K562 (cell line): ENCODE results near the gene SELENOI. TPM values are rescaled to one million over a fixed set of nuclear protein-coding genes. Genes with fewer than 3 reads are reported as not detected.

Experiments
- ATAC-seq: fragments of 200-7000 bp; cut with Tn5 transposase; 3 replicates; pipeline ENCODE4 v1.9.1; 2020; ENCODE audit warnings: moderate library complexity
- BruUV-seq: library from RNA; stranded (reverse); fragments of 400-500 nt; replicated peaks from 2 replicates; lab custom pipeline; 2021; lab: Mats Ljungman, UMichigan
- CTCF ChIA-PET: fragments of 300-600 bp; formaldehyde crosslinking; extraction: SDS; loops from one replicate; lab custom pipeline; 2021; ENCODE audit warnings: low intra/inter-chr PET ratio; lab: Yijun Ruan, JAX
- POLR2A ChIA-PET: fragments of 300-600, 350-650 bp; sonication (Branson Sonifier 250); formaldehyde crosslinking; extraction: SDS; loops from one replicate; lab custom pipeline; 2021; ENCODE audit warnings: antibody characterized with exemption, inconsistent platforms; lab: Yijun Ruan, JAX
- DNase-seq, 4 experiments: peaks; one replicate each; pipeline versions ENCODE4 v3.0.0 to v3.0.0-alpha.2; 2011 to 2018; ENCODE audit warnings: low spot score in 3 of 4, mixed read lengths in 3 of 4; ENCODE audit errors: extremely low read depth in 1 of 4
- FAIRE-seq: peaks from 2 replicates; lab custom pipeline; 2011; peaks lifted over from hg19 to GRCh38; lab: Jason Lieb, UNC
- H2AFZ ChIP-seq: 2 replicates; pipeline ENCODE4 v1.6.0; 2011; ENCODE audit warnings: low read depth, low read length, control low read depth, inconsistent platforms
- H3K27ac ChIP-seq: fragments of 200-600 bp; 3 replicates; pipeline ENCODE4 v1.8.0; 2011; ENCODE audit warnings: low read depth, mild to moderate bottlenecking, control low read depth, inconsistent platforms, low read length, moderate library complexity, mixed read lengths; ENCODE audit errors: extremely low read depth
- H3K27me3 ChIP-seq, 2 experiments: fragments of 300-600 bp in 1 of 2; 2 replicates in 1 of 2; 3 replicates in 1 of 2; pipeline versions ENCODE4 v1.6.0 to v1.8.0; 2011; ENCODE audit warnings: inconsistent platforms in 2 of 2, low read length in 2 of 2, mild to moderate bottlenecking in 1 of 2, mixed read lengths in 1 of 2, moderate library complexity in 1 of 2; ENCODE audit not compliant: control insufficient read depth in 2 of 2, insufficient read depth in 2 of 2
- H3K36me3 ChIP-seq: fragments of 300-600 bp; 3 replicates; pipeline ENCODE4 v1.8.0; 2011; ENCODE audit warnings: mild to moderate bottlenecking, low read length, inconsistent platforms; ENCODE audit not compliant: control insufficient read depth, insufficient read depth
- H3K4me1 ChIP-seq, 2 experiments: fragments of 200-600 bp in 1 of 2; replicated peaks in 1 of 2; 2 replicates in 1 of 2; 3 replicates in 1 of 2; pipeline versions ENCODE4 v1.5.1 to v1.8.0; 2011; ENCODE audit warnings: inconsistent platforms in 2 of 2, low read length in 2 of 2, mild to moderate bottlenecking in 1 of 2, mixed read lengths in 1 of 2, moderate library complexity in 1 of 2; ENCODE audit not compliant: control insufficient read depth in 2 of 2, insufficient read depth in 2 of 2
- H3K4me2 ChIP-seq: 2 replicates; pipeline ENCODE4 v1.6.1; 2011; ENCODE audit warnings: low read length, control low read depth, inconsistent platforms, mixed read lengths; ENCODE audit not compliant: insufficient read depth
- H3K4me3 ChIP-seq: fragments of 200-600 bp; sonication (generic), shearing (Covaris generic); 2 replicates; pipeline ENCODE4 v1.5.1; 2016; ENCODE audit warnings: control low read depth, inconsistent platforms
- H3K79me2 ChIP-seq: fragments of 200-600 bp; 3 replicates; pipeline ENCODE4 v1.8.0; 2011; ENCODE audit warnings: low read length, inconsistent platforms; ENCODE audit not compliant: control insufficient read depth, insufficient read depth
- H3K9ac ChIP-seq, 2 experiments: 2 replicates each; pipeline versions ENCODE4 v1.6.0 to v1.6.1; 2011; ENCODE audit warnings: low read depth in 2 of 2, low read length in 2 of 2, control low read depth in 1 of 2, inconsistent platforms in 1 of 2, mild to moderate bottlenecking in 1 of 2, mixed read lengths in 1 of 2; ENCODE audit not compliant: insufficient read depth in 1 of 2
- H3K9me1 ChIP-seq: one replicate; pipeline ENCODE4 v1.6.0; 2011; ENCODE audit warnings: inconsistent platforms, mild to moderate bottlenecking, low read length, moderate library complexity; ENCODE audit not compliant: control insufficient read depth, insufficient read depth
- H3K9me3 ChIP-seq: replicated peaks from 2 replicates; pipeline ENCODE4 v1.5.1; 2011; ENCODE audit warnings: low read depth, low read length, inconsistent platforms; ENCODE audit not compliant: control insufficient read depth, insufficient read depth
- H4K20me1 ChIP-seq: replicated peaks from 2 replicates; pipeline ENCODE4 v1.6.1; 2011; ENCODE audit warnings: low read length, inconsistent platforms, mixed read lengths; ENCODE audit not compliant: control insufficient read depth, insufficient read depth
- BACH1 ChIP-seq: fragments of 200-800 bp; sonication (Bioruptor generic); IDR thresholded peaks from 2 replicates; pipeline ENCODE4 v1.6.1; 2016; ENCODE audit warnings: missing genetic modification characterization, missing compliant biosample characterization
- KHSRP ChIP-seq: fragments of 450-650 bp; IDR thresholded peaks from 2 replicates; pipeline ENCODE4 v1.6.1; 2017
- KLF13 ChIP-seq: fragments of 450-650 bp; IDR thresholded peaks from 2 replicates; pipeline ENCODE4 v1.6.1; 2016; ENCODE audit warnings: missing genetic modification characterization, low read depth, mild to moderate bottlenecking, missing compliant biosample characterization, moderate library complexity, borderline replicate concordance
- POLR2AphosphoS5 ChIP-seq: IDR thresholded peaks from 2 replicates; pipeline ENCODE4 v1.6.1; 2011; ENCODE audit warnings: mild to moderate bottlenecking, low read depth, low read length, moderate library complexity; ENCODE audit not compliant: control insufficient read depth, insufficient read depth
- SNIP1 ChIP-seq: fragments of 450-650 bp; IDR thresholded peaks from 2 replicates; pipeline ENCODE4 v1.7.1; 2017; ENCODE audit warnings: low read depth, mild to moderate bottlenecking
- SREBF1 ChIP-seq: fragments of 150-350 bp; IDR thresholded peaks from 2 replicates; pipeline ENCODE4 v1.6.1; 2014; ENCODE audit warnings: antibody characterized with exemption, low read depth, low read length, borderline replicate concordance
- TBP ChIP-seq: optimal IDR thresholded peaks from 2 replicates; pipeline ENCODE3; 2011; ENCODE audit warnings: low read depth, low read length, improper control_type of control experiment
- TCF15 ChIP-seq: fragments of 250-450 bp; sonication (Bioruptor Pico); IDR thresholded peaks from 2 replicates; pipeline ENCODE4 v1.8.0; 2022; ENCODE audit warnings: moderate library complexity, mild to moderate bottlenecking, inconsistent platforms
- ZC3H4 ChIP-seq: sonication (generic); formaldehyde crosslinking; IDR thresholded peaks from 2 replicates; pipeline ENCODE4 v1.9.0; 2021; ENCODE audit warnings: missing genetic modification reagents, borderline replicate concordance
- ZKSCAN3 ChIP-seq: fragments of 250-450 bp; sonication (Bioruptor Pico); IDR thresholded peaks from 2 replicates; pipeline ENCODE4 v1.4.0; 2020
- ZNF146 ChIP-seq: IDR thresholded peaks from one replicate; pipeline ENCODE4 v1.6.1; 2018; ENCODE audit warnings: missing compliant biosample characterization; ENCODE audit not compliant: unreplicated experiment
- ZNF24 ChIP-seq: fragments of 450-650 bp; IDR thresholded peaks from 2 replicates; pipeline ENCODE4 v1.6.1; 2016
- ZZZ3 ChIP-seq: fragments of 450-650 bp; IDR thresholded peaks from 2 replicates; pipeline ENCODE4 v1.6.1; 2016; ENCODE audit warnings: antibody characterized with exemption, mild to moderate bottlenecking, moderate library complexity
- WGBS: fragments of 100-300 bp; shearing (Covaris generic); methylation state at CpG from one replicate; pipeline ENCODE4 v1.1.6; 2016; ENCODE audit warnings: low coverage, mixed read lengths; ENCODE audit not compliant: insufficient coverage; ENCODE audit errors: missing lambda C conversion rate; 5-methylcytosine and 5-hydroxymethylcytosine counted together
- in situ Hi-C: fragments of 300-500 bp; cut with MboI; formaldehyde crosslinking; loops from 4 replicates; pipeline ENCODE4 v1.15.0; 2018; ENCODE audit warnings: inconsistent platforms, mixed read lengths
- intact Hi-C: fragments of 100-400 bp; cut with micrococcal nuclease; formaldehyde crosslinking; loops from 2 replicates; pipeline ENCODE4 v1.14.2; 2022
- polyA plus RNA-seq, 8 experiments: library from polyadenylated mRNA; depleted of rRNA in 4 of 8; stranded (reverse) in 5 of 8; unstranded in 3 of 8; fragments of >200 nt; fragmentation: Nextera tagmentation in 2 of 8; fragmentation: Illumina TruSeq in 1 of 8; extraction: Ambion mirVana in 2 of 8; extraction: Trizol in 1 of 8; gene quantifications; 2 replicates each; pipeline versions ENCODE4 v1.2.1 to v1.2.3, GENCODE V29; 2011 to 2014; ENCODE audit warnings: inconsistent platforms in 1 of 8, missing spikeins in 1 of 8
- total RNA-seq, 7 experiments: library from RNA; depleted of rRNA in 6 of 7; stranded (reverse); fragments of >200 nt in 6 of 7; fragmentation: Illumina TruSeq in 2 of 7; extraction: Trizol in 2 of 7; gene quantifications; 2 replicates each; pipeline versions ENCODE4 v1.2.1 to v1.2.3, GENCODE V29; 2011 to 2021; ENCODE audit warnings: low replicate concordance in 1 of 7

Gene SELENOI
- total and polyA plus RNA-seq, 9 of the 15 experiments (the other 6 are each of a cell fraction or from before 2014, with no cell fraction given) = 9.6 to 46.9 (median 24.4) TPM

- Histone ChIP-seq H3K9ac (peak overlapping the region in 1 of 2 experiments; percentile 18; a peak in 1 of 4 replicates), H2AFZ (no peak overlapping the region), H4K20me1 (no peaks in the 10 kb centered on the region), H3K36me3 (no peaks in the 10 kb centered on the region), H3K4me3 (no peak overlapping the region)
- ATAC-seq = no peak
- FAIRE-seq = no peak
- intact Hi-C loops (no loop called here), in situ Hi-C loops (no loop called here)
- TF ChIP-seq ZNF146 (CRISPR knock-in tag) (no peak), SREBF1 (no peak), KHSRP (no peak), ZZZ3 (no peak), SNIP1 (no peak), ZC3H4 (CRISPR knock-in tag) (no peak), ZNF24 (no peak), TCF15 (no peak), POLR2AphosphoS5 (no peak), BACH1 (tag) (no peak), ZKSCAN3 (no peak), TBP (no peak), KLF13 (tag) (no peak)
- TF ChIP-seq, all 486 proteins: peak for 0
- H3K4me1 ChIP-seq = peaks cover 15 to 24% of the 10 kb centered on the region in 2 experiments
- H3K27ac ChIP-seq = no peak overlapping the region
- ChIA-PET CTCF (no interaction called here), POLR2A (interaction anchor here (0.6 to 1.0 kb wide), 2 partner anchors 14 to 81 kb away, joined by 3 read pairs; no protein-coding TSS in a partner anchor)
- no peaks in the 10 kb centered on the region for H3K9me3 ChIP-seq
- no TSS peak for BruUV-seq
- 5% methylated on average over 5 of the region's 6 CpGs for WGBS
- no peak for DNase-seq
- peaks cover 0 to 5% of the 10 kb centered on the region in 2 experiments; a peak in 1 of 5 replicates for H3K27me3 ChIP-seq
- no peaks in the 10 kb centered on the region for H3K79me2 ChIP-seq
- peaks cover 3% of the 10 kb centered on the region for H3K9me1 ChIP-seq
- no peak overlapping the region for H3K4me2 ChIP-seq
Measured at GRCh38 chr2:26318950-26319349, 27.0 kb upstream of the SELENOI start.
